ENCODE measurements around the gene PCDH7.
A peak's percentile ranks its signal among the peaks of the same experiment; 100 is the strongest.

PCDH7 gene

DNA sequence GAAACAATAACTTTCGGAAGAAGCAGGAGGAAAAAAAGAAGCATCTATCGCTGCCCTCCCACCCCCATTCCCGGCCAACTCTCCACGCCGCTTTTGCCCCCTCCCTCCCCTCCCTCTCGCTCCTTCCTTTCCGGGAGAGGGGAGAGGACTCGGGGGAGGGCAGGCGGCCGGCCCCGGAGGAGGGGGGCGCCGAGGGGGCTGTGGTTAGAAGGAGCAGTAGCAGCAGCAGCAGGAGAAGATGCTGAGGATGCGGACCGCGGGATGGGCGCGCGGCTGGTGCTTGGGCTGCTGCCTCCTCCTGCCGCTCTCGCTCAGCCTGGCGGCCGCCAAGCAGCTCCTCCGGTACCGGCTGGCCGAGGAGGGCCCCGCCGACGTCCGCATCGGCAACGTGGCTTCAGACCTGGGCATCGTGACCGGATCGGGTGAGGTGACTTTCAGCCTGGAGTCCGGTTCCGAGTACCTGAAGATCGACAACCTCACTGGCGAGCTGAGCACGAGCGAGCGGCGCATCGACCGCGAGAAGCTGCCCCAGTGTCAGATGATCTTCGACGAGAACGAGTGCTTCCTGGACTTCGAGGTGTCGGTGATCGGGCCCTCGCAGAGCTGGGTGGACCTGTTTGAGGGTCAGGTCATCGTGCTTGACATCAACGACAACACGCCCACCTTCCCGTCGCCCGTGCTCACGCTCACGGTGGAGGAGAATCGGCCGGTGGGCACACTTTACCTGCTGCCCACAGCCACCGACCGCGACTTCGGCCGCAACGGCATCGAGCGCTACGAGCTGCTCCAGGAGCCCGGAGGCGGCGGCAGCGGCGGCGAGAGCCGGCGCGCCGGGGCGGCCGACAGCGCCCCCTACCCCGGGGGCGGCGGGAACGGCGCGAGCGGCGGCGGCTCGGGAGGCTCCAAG lies 1.3 kb downstream of the PCDH7 start:
- peak; percentile 68 for DNase-seq
- Histone ChIP-seq H3K4me1 (no peaks in the 10 kb centered on the region), H3K9me3 (no peaks in the 10 kb centered on the region), H3K4me3 (ENCODE audit: low read depth, low read length) (peak overlapping the region; percentile 75), H3K36me3 (no peaks in the 10 kb centered on the region), H3K27me3 (peaks cover 8% of the 10 kb centered on the region)
- TF ChIP-seq, protein P1, sequence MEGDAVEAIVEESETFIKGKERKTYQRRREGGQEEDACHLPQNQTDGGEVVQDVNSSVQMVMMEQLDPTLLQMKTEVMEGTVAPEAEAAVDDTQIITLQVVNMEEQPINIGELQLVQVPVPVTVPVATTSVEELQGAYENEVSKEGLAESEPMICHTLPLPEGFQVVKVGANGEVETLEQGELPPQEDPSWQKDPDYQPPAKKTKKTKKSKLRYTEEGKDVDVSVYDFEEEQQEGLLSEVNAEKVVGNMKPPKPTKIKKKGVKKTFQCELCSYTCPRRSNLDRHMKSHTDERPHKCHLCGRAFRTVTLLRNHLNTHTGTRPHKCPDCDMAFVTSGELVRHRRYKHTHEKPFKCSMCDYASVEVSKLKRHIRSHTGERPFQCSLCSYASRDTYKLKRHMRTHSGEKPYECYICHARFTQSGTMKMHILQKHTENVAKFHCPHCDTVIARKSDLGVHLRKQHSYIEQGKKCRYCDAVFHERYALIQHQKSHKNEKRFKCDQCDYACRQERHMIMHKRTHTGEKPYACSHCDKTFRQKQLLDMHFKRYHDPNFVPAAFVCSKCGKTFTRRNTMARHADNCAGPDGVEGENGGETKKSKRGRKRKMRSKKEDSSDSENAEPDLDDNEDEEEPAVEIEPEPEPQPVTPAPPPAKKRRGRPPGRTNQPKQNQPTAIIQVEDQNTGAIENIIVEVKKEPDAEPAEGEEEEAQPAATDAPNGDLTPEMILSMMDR (IDR thresholded peaks at IDR 0.05; ENCODE audit: low read depth, low read length), result no peak

DNA sequence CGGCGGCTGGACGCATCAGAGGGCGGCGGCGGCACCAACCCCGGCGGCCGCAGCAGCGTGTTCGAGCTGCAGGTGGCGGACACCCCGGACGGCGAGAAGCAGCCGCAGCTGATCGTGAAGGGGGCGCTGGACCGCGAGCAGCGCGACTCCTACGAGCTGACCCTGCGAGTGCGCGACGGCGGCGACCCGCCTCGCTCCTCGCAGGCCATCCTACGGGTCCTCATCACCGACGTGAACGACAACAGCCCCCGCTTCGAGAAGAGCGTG lies 1.9 kb downstream of the PCDH7 start:
- DNase-seq, result no peak
- TF ChIP-seq, protein P1 (IDR thresholded peaks at IDR 0.05; ENCODE audit: low read depth, low read length), result no peak
- H3K27me3 ChIP-seq, result peaks cover 8% of the 10 kb centered on the region
- H3K9me3 ChIP-seq, result no peaks in the 10 kb centered on the region
- no peaks in the 10 kb centered on the region for H3K4me1 ChIP-seq
- no peaks in the 10 kb centered on the region for H3K36me3 ChIP-seq
- peak overlapping the region; percentile 75 for H3K4me3 ChIP-seq (ENCODE audit: low read depth, low read length)

GRCh38 chr4:30722359-30723200 lies 2.4 kb downstream of the PCDH7 start:
- no peaks in the 10 kb centered on the region for H3K36me3 ChIP-seq
- H3K4me1 ChIP-seq, result no peaks in the 10 kb centered on the region
- no peaks in the 10 kb centered on the region for H3K9me3 ChIP-seq
- no peak for DNase-seq
- peaks cover 8% of the 10 kb centered on the region for H3K27me3 ChIP-seq
- peak overlapping the region; percentile 75 for H3K4me3 ChIP-seq (ENCODE audit: low read depth, low read length)
- TF ChIP-seq, protein P1 (IDR thresholded peaks at IDR 0.05; ENCODE audit: low read depth, low read length), result no peak

GRCh38 chr4:30723201-30723955 lies 3.2 kb downstream of the PCDH7 start:
- TF ChIP-seq, protein P1 (IDR thresholded peaks at IDR 0.05; ENCODE audit: low read depth, low read length), result no peak
- no peaks in the 10 kb centered on the region for H3K4me1 ChIP-seq
- H3K9me3 ChIP-seq, result no peaks in the 10 kb centered on the region
- no peaks in the 10 kb centered on the region for H3K36me3 ChIP-seq
- H3K4me3 ChIP-seq (ENCODE audit: low read depth, low read length), result no peak overlapping the region
- DNase-seq, result no peak
- H3K27me3 ChIP-seq, result peaks cover 8% of the 10 kb centered on the region

GRCh38 chr4:30724247-30724646 lies 4.1 kb downstream of the PCDH7 start:
- H3K4me3 ChIP-seq (ENCODE audit: low read depth, low read length), result no peak overlapping the region; the same call in 1 of the 2 replicates
- no peaks in the 10 kb centered on the region for H3K4me1 ChIP-seq
- peaks cover 4% of the 10 kb centered on the region; the same call in 1 of the 2 replicates for H3K27me3 ChIP-seq
- DNase-seq, result no peak
- no peaks in the 10 kb centered on the region for H3K9me3 ChIP-seq
- H3K36me3 ChIP-seq, result no peaks in the 10 kb centered on the region
- TF ChIP-seq, protein P1 (IDR thresholded peaks at IDR 0.05; ENCODE audit: low read depth, low read length), result no peak
